Stimulated activated CD8-positive, alpha-beta memory T cell treated with anti-CD3 and anti-CD28 coated beads, Interleukin-12 subunit alpha, Interleukin-12 subunit beta, amount 100 ng/mL, for 24 hours (primary cell): ENCODE results near the gene GZMM.

ENCODE experiments used
- DNase-seq: peaks from one replicate; pipeline ENCODE4 v3.0.0-alpha.2; 2020; ENCODE audit errors: extremely low read depth

The GZMM gene

DNA sequence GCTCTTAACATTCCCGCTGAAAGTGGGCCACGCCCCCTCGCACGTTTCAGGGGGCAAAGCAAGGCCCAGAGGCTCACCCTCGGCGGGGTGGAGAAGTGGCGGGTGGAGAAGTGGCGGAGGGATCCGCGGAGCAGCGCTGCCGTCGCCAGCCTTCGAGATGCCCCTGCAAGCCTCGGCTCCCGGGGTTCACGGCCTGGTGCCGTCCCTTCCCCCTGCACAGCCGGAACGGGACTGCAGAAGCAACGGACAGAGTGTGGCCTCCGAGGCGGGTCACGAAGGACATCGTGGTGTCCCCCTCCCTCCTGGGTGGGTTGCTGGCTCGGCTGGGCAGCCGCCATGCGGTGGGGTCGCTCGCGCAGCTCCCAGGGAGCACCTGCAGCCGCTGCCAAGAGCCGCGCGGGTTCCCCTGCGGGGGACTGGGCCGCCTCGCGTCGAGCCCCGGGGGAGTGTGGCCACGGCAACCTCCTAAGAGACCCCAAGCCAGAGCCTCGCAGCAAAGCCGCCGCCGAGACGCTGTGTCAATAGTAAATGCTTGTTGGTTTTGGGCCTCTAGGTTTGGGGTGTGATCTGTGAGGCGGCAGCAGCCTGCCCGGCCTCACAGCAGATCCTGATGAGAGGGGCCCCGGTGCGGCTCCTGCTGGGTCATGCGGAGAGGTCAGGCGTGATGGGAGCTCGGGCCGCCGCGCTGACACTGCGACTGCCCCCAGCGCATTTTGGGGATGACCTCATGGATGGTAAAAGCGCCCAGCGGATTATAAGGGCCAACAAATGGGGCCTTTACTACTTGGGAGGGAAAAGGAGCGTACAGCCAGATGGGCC lies 31.1 kb upstream of the GZMM start:
- DNase-seq, result no peak

DNA sequence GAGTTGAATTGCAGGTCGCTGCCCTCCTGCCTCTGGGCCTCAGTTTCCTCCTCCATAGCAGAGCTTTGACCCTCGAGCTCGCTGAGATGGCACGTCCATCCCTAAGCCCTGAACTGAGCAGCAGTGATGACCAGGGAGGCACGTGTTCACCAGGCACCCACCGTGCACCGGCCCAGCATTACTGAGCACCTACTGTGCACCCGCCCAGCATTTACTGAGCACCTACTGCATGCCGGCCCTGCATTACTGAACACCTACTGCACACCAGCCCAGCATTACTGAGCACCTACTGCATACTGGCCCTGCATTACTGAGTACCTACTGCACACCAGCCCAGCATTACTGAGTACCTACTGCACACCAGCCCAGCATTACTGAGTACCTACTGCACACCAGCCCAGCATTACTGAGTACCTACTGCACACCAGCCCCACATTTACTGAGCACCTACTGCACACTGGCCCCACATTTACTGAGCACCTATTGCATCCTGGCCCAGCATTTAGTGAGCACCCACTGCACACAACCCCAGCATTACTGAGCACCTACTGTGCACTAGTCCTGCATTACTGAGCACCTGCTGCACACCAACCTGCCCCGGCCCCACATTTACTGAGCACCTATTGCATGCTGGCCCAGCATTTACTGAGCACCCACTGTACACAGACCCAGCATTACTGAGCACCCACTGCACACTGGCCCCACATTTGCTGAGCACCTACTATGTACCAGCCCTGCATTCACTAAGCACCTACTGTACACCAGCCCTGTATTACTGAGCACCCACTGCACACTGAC lies 30.3 kb upstream of the GZMM start:
- no peak for DNase-seq

DNA sequence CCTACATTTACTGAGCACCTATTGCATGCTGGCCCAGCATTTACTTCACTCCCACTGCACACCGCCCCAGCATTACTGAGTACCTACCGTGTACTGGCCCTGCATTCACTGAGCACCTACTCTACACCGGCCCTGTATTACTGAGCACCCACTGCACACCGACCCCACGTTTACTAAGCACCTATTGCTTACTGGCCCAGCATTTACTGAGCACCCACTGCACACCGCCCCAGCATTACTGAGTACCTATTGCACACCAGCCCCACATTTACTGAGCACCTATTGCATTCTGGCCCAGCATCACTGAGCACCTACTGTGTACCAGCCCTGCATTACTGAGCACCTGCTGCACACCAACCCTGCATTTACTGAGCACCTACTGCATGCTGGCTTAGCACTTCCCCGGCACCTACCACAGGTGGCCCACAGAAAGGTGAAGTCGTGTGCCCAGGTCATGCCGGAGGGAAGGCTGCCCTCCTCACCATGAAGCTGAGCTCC lies 29.6 kb upstream of the GZMM start:
- no peak for DNase-seq

DNA sequence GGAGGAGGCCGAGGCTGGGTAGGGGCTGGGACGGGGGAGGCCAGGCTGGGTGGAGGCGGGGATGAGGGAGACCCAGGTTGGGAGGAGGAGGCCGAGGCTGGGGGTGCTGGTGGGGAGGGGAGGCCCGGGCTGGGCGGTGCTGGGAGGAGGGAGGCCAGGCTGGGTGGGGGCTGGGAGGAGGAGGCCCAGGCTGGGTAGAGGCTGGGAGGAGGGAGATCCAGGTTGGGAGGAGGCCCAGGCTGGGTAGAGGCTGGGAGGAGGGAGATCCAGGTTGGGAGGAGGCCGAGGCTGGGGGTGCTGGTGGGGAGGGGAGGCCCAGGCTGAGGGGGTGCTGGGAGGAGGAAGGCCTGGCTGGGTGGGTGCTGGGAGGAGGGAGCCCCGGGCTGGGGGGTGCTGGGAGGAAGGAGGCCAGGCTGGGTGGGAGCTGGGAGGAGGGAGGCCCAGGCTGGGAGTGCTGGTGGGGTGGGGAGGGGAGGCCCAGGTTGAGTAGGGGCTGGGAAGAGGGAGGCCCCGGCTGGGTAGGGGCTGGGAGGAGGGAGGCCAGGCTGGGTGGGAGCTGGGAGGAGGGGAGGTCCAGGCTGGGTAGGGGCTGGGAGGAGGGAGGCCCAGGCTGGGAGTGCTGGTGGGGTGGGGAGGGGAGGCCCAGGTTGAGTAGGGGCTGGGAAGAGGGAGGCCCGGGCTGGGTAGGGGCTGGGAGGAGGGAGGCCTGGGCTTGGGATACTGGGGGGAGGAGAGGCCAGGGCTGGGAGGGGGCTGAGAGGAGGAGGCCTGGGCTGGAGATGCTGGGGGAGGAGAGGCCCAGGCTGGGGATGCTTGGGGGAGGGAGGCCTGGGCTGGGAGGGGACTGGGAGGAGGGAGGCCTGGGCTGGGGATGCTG lies 25.9 kb upstream of the GZMM start:
- DNase-seq, result no peak

DNA sequence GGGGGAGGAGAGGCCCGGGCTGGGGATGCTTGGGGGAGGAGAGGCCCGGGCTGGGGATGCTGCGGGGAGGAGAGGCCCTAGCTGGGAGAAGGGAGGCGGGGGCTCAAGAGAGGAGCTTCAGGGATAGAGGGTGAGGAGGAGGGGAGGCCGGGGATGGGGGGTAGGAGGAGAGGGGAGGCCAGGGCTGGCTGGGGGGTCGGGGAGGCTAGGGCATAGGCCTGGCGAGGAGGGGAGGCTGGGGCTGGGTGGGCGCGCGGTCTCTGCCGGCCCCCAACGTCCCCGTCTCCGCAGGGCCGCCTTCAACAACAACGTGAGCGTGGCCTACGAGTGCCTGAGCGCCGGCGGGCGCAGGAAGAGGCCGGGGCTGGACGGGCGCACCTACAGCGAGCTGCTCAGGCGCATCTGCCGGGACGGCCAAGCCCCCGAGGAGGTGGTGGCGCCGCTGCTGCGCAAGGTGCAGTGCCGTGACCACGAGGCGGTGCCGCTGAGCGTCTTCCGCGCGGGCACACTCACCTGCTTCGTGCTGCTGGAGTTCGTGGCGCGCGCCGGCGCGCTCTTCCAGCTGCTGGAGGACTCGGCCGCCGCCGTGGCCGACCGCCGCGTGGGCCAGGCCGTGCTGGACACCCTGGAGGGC lies 25.1 kb upstream of the GZMM start:
- DNase-seq, result no peak

DNA sequence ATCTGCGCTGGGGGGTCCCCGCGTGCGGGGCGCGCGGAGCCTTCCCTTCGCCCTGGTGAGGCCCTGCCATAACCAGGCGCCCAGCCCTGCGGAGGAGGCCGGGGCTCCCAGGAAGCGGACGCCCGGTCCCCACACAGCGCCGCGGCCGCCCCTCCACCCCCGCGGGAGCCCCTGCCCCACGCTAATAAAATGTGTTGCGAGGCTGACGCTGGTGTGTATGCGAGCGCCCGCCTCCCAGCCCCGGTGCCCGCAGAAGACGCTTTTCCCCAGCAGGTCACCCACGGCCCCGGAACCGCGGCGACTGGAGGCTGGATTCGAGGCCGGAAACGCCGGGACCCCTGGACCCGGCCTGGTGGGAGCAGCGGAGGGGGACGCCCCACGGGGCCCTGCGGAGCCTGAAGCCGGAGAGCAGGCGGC lies 24.4 kb upstream of the GZMM start:
- no peak for DNase-seq

DNA sequence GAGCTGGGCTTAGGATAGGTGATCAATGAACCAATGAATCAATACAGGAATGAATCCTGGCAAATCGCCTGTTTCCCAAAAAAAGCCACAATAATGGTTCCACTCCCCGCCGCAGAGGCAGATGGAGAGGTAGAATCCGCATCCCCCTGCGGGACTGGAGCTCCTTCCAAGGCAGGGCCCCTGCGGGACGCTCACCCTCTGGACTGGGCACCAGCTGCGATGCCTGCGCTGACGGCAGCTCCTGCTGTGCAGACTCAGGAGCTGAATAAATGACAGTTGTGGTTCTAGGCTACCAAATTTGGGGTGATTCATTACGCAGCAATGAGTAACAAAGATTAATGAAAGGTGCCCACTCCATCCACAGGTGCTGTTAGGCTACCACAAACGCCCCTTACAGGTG lies 21.1 kb upstream of the GZMM start:
- no peak for DNase-seq

DNA sequence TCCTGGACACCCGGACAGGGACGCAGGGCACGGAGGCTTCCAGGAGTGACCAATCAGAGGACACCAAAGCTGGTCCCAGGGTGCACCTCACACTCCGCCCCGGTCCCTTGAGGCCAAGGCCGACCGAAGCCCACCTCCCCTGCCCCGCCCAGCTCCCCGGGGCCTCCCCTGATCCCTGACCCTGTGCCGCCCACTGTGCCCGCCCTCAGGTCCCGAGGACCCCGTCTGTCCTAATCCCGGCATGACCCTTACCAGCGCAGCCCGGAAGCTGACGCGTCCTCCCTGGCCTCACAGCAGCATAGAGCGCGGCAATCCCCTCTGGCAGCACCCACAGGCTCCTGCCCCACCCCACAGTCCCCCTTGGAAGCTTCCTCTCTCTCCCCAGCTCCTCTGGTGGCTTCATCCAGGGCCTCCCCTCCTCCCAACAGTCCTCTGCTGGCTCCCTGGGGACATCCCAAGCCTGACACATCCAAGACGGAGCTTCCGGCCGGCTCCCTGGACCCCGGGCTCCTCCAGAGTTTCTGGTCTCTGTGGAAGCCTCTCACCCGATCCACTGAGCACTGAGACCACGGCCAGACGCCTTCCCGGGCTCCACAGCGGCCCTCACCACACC lies 19.7 kb upstream of the GZMM start:
- DNase-seq, result no peak

DNA sequence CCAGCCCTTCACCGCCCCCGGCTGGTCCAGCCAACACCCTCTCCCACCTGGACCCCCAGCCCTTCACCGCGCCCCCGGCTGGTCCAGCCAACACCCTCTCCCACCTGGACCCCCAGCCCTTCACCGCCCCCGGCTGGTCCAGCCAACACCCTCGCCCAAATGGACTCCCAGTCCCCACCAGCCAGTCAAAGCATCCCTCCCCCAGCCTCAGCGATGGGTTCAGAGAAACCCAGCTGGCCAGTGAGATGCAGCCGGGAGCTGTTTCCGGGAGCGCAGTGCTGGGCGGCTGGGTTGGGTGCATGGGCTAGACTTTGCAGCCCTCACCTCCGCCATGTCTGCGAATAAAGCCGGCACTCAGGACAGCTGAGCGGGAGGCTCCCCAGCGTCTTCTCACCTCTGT lies 18.8 kb upstream of the GZMM start:
- DNase-seq, result no peak

DNA sequence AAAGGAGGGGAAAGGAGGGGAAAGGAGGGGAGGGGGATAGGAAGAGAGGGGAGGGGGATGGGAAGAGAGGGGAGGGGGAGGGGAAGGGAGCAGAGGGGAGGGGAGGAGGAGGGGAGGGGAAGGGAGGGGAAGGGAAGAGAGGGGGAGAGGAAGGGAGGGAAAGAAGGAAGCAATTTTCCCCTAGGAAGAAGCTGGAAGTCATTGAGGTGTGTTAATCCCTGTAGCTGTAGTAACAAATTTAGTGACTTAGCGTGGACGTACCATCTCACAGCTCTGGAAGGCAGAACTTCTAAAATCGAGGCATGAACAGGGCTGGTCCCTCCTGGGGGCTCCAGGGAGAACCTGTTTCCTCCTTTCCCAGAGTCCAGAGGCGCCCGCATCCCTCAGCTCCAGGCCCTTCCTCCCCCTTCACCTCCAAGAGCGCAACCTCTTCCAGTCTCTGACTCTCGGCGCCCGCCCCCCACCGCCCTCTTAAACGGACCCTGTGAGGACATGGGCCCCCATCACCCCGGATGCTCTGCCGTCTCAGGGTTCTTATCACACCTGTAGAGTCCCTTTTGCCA lies 17.9 kb upstream of the GZMM start:
- DNase-seq, result no peak

DNA sequence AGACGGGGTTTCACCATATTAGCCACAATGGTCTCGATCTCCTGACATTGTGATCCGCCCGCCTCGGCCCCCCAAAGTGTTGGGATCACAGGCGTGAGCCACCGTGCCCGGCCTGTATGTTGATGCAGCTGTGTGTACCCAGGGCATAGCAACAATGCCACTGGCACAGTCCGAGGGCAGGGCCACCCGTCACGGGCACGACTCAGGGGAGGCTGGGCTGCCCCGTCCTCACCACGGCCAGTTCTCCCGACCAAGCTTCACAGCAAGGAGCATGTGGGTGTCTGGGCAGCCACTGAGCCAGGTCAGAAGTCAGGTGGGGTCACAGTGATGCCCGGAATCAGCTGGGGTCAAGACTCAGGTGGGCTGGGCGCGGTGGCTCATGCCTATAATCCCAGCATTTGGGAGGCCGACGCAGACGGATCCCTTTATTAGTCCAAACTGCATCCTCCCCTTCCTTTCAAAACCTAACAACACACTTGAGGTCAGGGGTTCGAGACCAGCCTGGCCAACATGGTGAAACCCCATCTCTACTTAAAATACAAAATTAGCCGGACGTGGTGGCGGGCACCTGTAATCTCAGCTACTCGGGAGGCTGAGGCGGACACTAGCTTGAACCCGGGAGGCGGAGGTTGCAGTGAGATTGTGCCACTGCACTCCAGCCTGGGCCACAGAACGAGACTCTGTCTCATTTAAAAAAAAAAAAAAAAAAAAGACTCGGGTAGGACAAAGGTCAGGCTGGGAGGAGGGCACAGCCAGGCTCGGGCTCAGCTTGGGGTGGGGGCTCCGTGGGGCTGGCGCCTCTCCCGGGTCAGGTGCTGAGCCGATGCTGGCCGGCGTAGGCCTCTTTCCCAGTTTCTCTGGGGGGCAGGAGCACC lies 13.5 kb upstream of the GZMM start:
- DNase-seq, result no peak

DNA sequence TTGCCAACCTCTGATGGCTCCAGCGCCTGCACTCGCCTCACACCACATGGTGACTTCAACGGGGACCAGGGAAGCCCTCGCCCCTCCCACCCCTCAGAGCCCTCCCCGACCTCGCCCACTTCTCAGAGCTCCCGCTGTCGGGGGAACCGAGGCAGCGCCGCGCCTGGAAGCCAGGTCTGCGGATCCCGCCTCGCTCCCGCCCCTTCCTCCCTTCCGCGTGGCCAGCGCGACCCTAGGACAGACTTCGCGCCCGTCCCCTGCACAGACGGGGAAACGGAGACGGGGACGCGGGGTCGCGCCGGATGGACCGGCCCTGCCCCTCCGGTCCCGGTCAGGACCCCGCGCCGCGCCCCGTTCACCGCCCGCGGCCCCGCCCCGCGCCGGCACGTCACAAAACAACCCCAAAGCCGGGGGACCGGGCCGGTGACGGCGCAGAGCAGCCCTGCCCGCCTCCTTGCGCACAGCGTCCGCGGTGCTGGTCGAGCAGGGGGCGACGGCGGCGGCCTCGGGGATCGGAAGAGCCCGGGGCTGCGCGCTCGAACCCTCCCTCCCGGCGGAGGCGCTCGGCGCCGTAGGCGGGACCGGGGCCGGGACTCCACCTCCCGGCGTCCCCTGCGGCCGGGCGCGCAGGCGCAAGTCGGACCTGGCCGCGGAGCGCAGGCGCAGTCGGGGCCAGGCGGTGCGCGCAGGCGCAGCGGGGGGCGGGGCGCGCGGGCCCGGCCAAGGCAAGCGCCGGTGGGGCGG lies 12.7 kb upstream of the GZMM start:
- DNase-seq, result peak; percentile 62

DNA sequence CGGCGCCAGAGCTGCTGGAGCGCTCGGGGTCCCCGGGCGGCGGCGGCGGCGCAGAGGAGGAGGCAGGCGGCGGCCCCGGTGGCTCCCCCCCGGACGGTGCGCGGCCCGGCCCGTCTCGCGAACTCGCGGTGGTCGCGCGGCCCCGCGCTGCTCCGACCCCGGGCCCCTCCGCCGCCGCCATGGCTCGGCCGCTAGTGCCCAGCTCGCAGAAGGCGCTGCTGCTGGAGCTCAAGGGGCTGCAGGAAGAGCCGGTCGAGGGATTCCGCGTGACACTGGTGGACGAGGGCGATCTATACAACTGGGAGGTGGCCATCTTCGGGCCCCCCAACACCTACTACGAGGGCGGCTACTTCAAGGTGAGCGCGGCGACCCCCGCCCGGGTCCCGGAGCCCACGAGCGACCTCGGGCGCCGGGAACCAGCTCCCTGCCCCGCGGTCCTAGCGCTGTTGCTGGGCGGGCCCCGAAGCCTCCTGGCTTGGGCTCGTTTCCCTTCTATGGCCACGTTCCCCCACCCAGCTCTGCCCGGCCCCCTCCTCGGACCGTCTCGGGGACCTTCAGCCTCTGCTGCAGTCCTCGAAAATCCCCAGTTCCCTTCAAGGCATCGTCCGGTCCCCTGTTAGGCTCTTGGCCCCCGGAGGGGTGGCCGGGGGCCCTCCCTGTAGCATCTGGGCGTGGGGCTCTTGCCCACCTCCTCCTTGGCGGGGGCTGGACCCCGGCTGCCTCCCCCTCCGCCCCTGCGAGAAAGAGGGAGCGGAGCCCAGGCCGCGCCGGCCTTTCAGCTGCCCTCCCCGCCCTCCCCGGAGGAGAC lies 11.9 kb upstream of the GZMM start, which contains the start of gene CDC34:
Gene CDC34, plus strand, starts transcription at position 8 of the 808 bp plus-strand sequence. Its CDS starts 172 bp downstream, at position 180.
- no peak for DNase-seq

DNA sequence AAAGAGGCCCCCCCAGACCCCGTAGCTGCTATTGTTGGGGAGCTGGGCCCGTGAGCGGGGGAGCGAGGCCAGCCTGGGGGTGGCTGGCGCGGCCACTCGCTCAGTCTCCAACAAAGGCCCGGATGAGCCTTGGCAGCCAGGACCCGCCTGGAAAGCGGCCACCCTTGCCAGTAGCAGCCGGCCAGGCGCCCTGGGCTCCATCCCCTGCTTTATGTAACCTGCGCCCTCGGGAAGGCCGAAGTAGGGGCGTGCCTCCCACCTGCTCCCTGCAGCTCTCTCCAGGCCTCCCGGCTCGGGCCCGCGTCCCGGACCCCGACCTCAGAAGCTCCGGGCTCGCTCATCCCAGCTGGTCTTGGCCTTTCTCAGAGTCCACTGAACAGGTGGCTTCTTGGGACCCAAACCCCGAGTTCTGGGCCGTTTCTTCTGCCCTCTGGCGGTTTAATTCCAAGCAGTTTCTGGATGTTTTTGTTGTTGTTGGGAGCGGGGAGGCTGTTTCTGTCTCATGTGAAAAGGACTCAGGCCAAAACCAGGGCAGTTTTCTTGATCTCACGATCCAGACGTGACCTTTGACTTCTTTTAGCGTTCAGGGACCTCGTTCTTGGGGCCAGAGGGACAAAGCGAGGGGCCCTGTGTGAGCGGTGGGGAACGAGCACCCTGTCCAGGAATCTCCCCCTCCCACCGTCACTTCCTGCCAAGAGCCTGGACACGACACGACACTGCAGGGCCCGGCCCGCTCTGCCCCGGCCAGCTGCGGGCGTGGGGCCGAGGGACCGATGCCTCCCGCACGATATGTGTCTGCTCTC lies 11.1 kb upstream of the GZMM start:
- DNase-seq, result no peak

DNA sequence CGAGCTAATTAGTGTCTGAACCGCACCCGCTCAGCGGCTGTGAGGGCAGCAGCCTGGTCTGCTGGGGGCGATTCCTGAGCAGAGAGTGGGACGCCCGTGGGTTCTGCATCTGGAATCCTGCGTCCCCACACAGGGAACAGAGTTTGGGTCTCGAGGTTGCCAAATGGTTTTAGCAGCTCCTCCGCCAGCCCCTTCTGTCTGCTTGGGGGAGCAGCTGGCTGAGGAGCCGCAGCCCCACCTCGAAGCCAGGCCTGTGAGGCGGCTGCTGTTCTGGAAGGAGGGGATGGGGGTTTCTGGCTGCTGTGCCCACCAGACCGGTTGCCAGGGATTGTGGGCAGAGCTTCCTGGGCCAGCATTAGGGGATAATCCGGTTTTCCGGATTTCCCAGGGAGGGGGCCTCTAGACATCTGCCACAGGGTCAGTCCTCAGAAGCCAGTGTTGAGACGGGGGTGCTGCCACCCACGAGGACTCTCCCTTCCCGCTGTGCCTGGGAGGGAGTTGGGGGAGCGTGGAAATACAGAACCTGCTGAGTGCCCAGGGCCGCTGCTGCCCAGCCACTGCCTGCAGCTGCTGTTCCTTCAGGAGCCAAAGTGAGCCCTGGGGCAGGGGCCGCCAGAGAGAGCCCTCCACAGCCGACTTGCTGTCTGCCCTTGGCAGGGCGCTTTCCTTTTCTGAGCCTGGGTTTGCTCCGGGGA lies 10.3 kb upstream of the GZMM start:
- no peak for DNase-seq

DNA sequence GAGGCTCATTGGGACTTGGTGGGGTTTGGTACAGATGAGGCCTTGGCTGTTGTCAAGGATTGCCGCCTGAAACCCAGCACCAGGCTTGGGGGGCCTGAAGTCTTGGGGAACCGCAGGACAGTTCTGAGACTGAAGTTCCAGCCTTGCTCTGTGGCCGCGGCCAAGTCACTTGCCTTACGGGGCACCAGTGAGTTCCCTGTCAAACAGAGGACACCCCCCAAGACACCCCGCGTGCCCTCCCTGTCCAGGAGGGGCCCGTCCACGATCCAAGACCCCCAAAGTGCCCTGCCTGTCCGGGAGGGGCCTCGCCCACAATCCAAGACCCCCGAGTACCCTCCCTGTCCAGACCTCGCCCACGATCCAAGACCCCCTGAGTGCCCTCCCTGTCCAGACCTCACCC lies 9.8 kb upstream of the GZMM start:
- no peak for DNase-seq
